ENCODE measurements around the gene KCTD16.
A peak's percentile ranks its signal among the peaks of the same experiment; 100 is the strongest.

KCTD16 gene

GRCh38 chr5:144151026-144151425, 19.6 kb upstream of the KCTD16 start:
- DNase-seq (ENCODE audit: extremely low read depth, low read depth) = no peak
- no peak for TF ChIP-seq CTCF (IDR thresholded peaks at IDR 0.05; ENCODE audit: low read depth, low read length, missing control alignments)
- no peak overlapping the region for H3K4me3 ChIP-seq (replicated peaks; ENCODE audit: low read depth, low read length)

- TF ChIP-seq CTCF (IDR thresholded peaks at IDR 0.05; ENCODE audit: low read depth, low read length, missing control alignments) = no peak
- DNase-seq (ENCODE audit: extremely low read depth, low read depth) = no peak
- H3K4me3 ChIP-seq (replicated peaks; ENCODE audit: low read depth, low read length) = no peak overlapping the region
Measured at GRCh38 chr5:144156767-144157171, 13.9 kb upstream of the KCTD16 start.

- no peak for TF ChIP-seq CTCF (IDR thresholded peaks at IDR 0.05; ENCODE audit: low read depth, low read length, missing control alignments)
- H3K4me3 ChIP-seq (replicated peaks; ENCODE audit: low read depth, low read length) = no peak overlapping the region
- DNase-seq (ENCODE audit: extremely low read depth, low read depth) = no peak
Measured at GRCh38 chr5:144162686-144163085, 8.0 kb upstream of the KCTD16 start.

- TF ChIP-seq CTCF (IDR thresholded peaks at IDR 0.05; ENCODE audit: low read depth, low read length, missing control alignments) = no peak
- no peak for DNase-seq (ENCODE audit: extremely low read depth, low read depth)
- H3K4me3 ChIP-seq (replicated peaks; ENCODE audit: low read depth, low read length) = no peak overlapping the region
Measured at GRCh38 chr5:144166696-144167095, 4.0 kb upstream of the KCTD16 start.

GRCh38 chr5:144167998-144168397, 2.7 kb upstream of the KCTD16 start:
- H3K4me3 ChIP-seq (replicated peaks; ENCODE audit: low read depth, low read length) = no peak overlapping the region
- no peak for TF ChIP-seq CTCF (IDR thresholded peaks at IDR 0.05; ENCODE audit: low read depth, low read length, missing control alignments)
- no peak for DNase-seq (ENCODE audit: extremely low read depth, low read depth)

- no peak for TF ChIP-seq CTCF (IDR thresholded peaks at IDR 0.05; ENCODE audit: low read depth, low read length, missing control alignments)
- no peak for DNase-seq (ENCODE audit: extremely low read depth, low read depth)
- H3K4me3 ChIP-seq (replicated peaks; ENCODE audit: low read depth, low read length) = peak overlapping the region; percentile 87
Measured at GRCh38 chr5:144169904-144170275, 783 bp upstream of the KCTD16 start.

- no peak for TF ChIP-seq CTCF (IDR thresholded peaks at IDR 0.05; ENCODE audit: low read depth, low read length, missing control alignments)
- no peak for DNase-seq (ENCODE audit: extremely low read depth, low read depth)
Measured at GRCh38 chr5:144173766-144174165, 3.1 kb downstream of the KCTD16 start.

More at GRCh38 chr5:144173766-144174165, 3.1 kb downstream of the KCTD16 start:
- no peak overlapping the region for H3K4me3 ChIP-seq (replicated peaks; ENCODE audit: low read depth, low read length)
